Measurements from ENCODE around the gene PRG2.

The PRG2 gene

GRCh38 chr11:57392763-57393105, 2.3 kb upstream of the PRG2 start:
- Histone ChIP-seq H3K36me3 (no peaks in the 10 kb centered on the region), H3K9me3 (no peaks in the 10 kb centered on the region), H3K27me3 (no peaks in the 10 kb centered on the region), H3K4me1 (ENCODE audit: control insufficient read depth in 1 of 2, insufficient read depth in 1 of 2, low read depth in 1 of 2, low read length in 1 of 2) (peaks cover 20 to 33% of the 10 kb centered on the region in 2 experiments), H3K4me3 (ENCODE audit: low read depth in 1 of 2, low read length in 1 of 2) (no peak overlapping the region), H3K27ac (no peak overlapping the region)
- TF ChIP-seq CTCF (IDR thresholded peaks at IDR 0.05) = no peak

GRCh38 chr11:57392066-57392762, 1.8 kb upstream of the PRG2 start:
- no peak overlapping the region for H3K4me3 ChIP-seq (ENCODE audit: low read depth in 1 of 2, low read length in 1 of 2)
- no peaks in the 10 kb centered on the region for H3K36me3 ChIP-seq
- TF ChIP-seq CTCF (IDR thresholded peaks at IDR 0.05) = no peak
- no peak overlapping the region for H3K27ac ChIP-seq
- H3K27me3 ChIP-seq = no peaks in the 10 kb centered on the region
- no peaks in the 10 kb centered on the region for H3K9me3 ChIP-seq
- peaks cover 15 to 27% of the 10 kb centered on the region in 2 experiments for H3K4me1 ChIP-seq (ENCODE audit: control insufficient read depth in 1 of 2, insufficient read depth in 1 of 2, low read depth in 1 of 2, low read length in 1 of 2)

GRCh38 chr11:57391539-57391938, 1.1 kb upstream of the PRG2 start:
- H3K4me3 ChIP-seq (ENCODE audit: low read depth in 1 of 2, low read length in 1 of 2) = no peak overlapping the region
- no peaks in the 10 kb centered on the region for H3K9me3 ChIP-seq
- no peaks in the 10 kb centered on the region for H3K27me3 ChIP-seq
- H3K4me1 ChIP-seq (ENCODE audit: control insufficient read depth in 1 of 2, insufficient read depth in 1 of 2, low read depth in 1 of 2, low read length in 1 of 2) = peaks cover 13 to 21% of the 10 kb centered on the region in 2 experiments
- no peak for TF ChIP-seq CTCF (IDR thresholded peaks at IDR 0.05)
- H3K27ac ChIP-seq = no peak overlapping the region
- H3K36me3 ChIP-seq = no peaks in the 10 kb centered on the region

DNA sequence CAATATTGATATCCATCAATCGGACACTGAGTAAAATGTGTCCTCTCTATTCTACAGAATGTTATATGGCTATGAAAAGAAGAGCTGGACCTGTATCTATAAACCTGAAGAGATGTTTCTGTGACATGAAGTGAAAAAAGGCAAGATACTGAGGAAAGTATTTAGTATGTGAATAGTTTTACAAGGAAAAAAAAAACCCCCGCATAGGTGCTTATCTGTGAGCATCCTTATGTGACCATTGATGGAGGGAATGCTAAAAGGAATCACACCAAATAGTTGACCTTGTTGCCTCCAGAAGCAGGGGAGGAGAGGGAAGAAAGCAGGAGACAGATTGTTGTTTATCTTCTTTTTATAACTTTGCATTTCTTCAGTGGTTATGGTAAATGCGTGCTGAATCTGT, 661 bp upstream of the PRG2 start:
- no peak overlapping the region for H3K27ac ChIP-seq
- no peaks in the 10 kb centered on the region for H3K27me3 ChIP-seq
- H3K9me3 ChIP-seq = no peaks in the 10 kb centered on the region

GRCh38 chr11:57387289-57388030, 3.0 kb downstream of the PRG2 start:
- no peak for TF ChIP-seq CTCF (IDR thresholded peaks at IDR 0.05)
- H3K9me3 ChIP-seq = no peaks in the 10 kb centered on the region

More for the DNA sequence above, 661 bp upstream of the PRG2 start:
- TF ChIP-seq CTCF (IDR thresholded peaks at IDR 0.05) = no peak
- Histone ChIP-seq H3K36me3 (no peaks in the 10 kb centered on the region), H3K4me1 (ENCODE audit: control insufficient read depth in 1 of 2, insufficient read depth in 1 of 2, low read depth in 1 of 2, low read length in 1 of 2) (peaks cover 10 to 16% of the 10 kb centered on the region in 2 experiments), H3K4me3 (ENCODE audit: low read depth in 1 of 2, low read length in 1 of 2) (no peak overlapping the region)

More at GRCh38 chr11:57387289-57388030, 3.0 kb downstream of the PRG2 start:
- no peaks in the 10 kb centered on the region for H3K36me3 ChIP-seq
- H3K4me1 ChIP-seq (ENCODE audit: control insufficient read depth in 1 of 2, insufficient read depth in 1 of 2, low read depth in 1 of 2, low read length in 1 of 2) = peaks cover 10 to 12% of the 10 kb centered on the region in 2 experiments
- no peaks in the 10 kb centered on the region for H3K27me3 ChIP-seq
- H3K27ac ChIP-seq = no peak overlapping the region
- H3K4me3 ChIP-seq (ENCODE audit: low read depth in 1 of 2, low read length in 1 of 2) = no peak overlapping the region

Data from neutrophil (primary cell).